ENCODE results near the gene UAP1L1.
"Not testable (repeated sequence)": the region's sequence is repeated elsewhere in the genome, so short reads cannot be mapped to it uniquely, and the experiment has no call there.

The UAP1L1 gene

GRCh38 chr9:137055385-137056364 lies 21.6 kb upstream of the UAP1L1 start:
- no peak for DNase-seq (ENCODE audit: low read depth in 2 of 3, low spot score in 2 of 3)

- no peak for DNase-seq (ENCODE audit: low read depth in 2 of 3, low spot score in 2 of 3)
Measured at GRCh38 chr9:137056739-137057415, 20.4 kb upstream of the UAP1L1 start.

- no peak for DNase-seq (ENCODE audit: low read depth in 2 of 3, low spot score in 2 of 3)
Measured at GRCh38 chr9:137057545-137057944, 19.8 kb upstream of the UAP1L1 start.

- no peak for DNase-seq (ENCODE audit: low read depth in 2 of 3, low spot score in 2 of 3)
Measured at GRCh38 chr9:137058521-137059234, 18.6 kb upstream of the UAP1L1 start.

GRCh38 chr9:137062384-137062783 lies 14.9 kb upstream of the UAP1L1 start:
- no peak for DNase-seq (ENCODE audit: low read depth in 2 of 3, low spot score in 2 of 3)

- DNase-seq (ENCODE audit: low read depth in 2 of 3, low spot score in 2 of 3) = not testable (repeated sequence)
Measured at GRCh38 chr9:137062798-137063197, 14.5 kb upstream of the UAP1L1 start.

- DNase-seq (ENCODE audit: low read depth in 2 of 3, low spot score in 2 of 3) = no peak
Measured at GRCh38 chr9:137063311-137064026, 13.8 kb upstream of the UAP1L1 start.

DNA sequence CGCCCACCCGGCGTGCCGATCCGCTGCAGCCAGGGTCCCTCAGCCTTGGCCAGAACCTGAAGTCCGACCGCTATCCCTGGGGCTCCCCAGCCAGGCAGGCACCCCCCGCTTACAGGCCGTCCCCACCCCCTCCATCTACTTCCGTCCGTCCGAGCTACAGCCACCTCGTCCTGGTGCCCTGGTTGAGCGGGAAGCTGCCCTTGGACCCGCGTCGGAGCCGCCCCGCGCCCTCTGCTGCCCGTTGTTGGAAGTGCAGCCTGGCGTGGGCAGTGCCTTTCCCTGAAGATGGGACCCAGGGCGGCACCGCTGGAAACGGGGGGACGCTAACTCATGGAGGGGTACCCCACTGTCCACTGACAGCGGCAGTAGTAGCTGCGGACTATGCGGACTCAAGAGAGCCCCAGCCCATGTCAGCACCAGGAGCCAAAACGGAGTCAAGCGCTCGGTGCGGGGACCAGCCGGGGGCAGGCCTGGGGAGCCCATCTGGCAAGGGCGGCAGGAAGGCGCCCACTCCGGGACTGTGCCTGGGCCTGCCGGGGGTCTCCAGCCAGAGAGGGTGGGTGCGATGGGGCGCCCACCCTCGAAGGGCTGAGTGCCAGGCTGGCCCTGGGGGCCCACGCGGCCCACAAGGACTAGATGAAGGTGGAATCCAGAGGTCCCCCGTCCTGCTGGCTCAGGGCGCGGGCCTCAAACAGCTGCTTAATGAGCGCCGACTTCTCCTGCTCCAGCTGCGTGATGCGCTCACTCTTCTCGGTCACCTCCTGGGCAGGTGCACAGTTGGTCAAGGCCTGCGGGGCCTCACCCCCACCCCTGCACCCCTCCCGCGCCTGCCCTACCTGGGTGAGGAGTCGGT lies 13.1 kb upstream of the UAP1L1 start:
- peak in 1 of 3 experiments; percentile 65 for DNase-seq (ENCODE audit: low read depth in 2 of 3, low spot score in 2 of 3)

DNA sequence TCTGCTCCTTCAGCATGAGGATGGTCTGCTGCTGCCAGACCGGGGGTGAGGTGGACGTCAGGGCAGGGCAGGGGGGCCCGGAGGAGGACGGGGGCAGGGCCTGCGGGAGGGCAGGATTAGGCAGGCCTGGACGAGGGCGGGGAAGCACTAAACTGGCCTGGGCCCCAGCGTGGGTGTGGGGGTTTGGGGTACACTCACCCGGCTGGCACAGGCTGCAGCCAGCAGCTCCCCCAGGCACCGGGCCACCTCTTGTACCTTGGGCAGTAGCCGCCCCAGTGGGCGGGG lies 12.5 kb upstream of the UAP1L1 start:
- DNase-seq (ENCODE audit: low read depth in 2 of 3, low spot score in 2 of 3) = no peak

DNA sequence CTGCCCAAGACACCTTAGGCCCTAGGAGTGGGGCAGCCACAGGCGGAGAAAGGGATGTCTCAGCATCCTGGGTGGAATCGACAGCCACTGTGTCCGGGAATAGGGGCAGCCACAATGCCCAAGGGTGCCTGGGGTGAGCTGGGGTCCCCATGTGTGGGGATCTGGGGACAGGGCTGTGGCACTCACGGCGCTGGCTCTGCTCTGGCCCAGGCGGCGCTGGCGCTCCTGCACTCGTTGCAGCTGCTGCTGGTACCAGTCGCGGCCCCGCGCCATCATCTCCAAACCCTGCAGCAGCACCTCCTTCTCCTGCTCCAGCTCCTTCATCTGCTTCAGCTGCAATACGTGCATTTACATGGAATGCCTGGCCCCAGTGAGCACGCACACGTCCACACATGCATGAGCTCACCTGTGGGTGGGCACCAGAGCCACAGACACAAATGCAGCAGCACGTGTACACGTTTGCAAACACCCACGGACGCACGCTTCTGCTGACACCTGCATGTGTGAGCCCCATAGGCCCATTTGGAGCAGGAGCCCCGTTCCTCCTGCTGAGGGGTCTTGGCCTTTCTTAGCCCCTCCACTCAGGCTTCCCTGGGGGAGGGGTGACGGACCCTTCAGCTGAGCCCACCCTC lies 11.9 kb upstream of the UAP1L1 start:
- DNase-seq (ENCODE audit: low read depth in 2 of 3, low spot score in 2 of 3) = no peak

- no peak for DNase-seq (ENCODE audit: low read depth in 2 of 3, low spot score in 2 of 3)
Measured at GRCh38 chr9:137066096-137066861, 11.0 kb upstream of the UAP1L1 start.

GRCh38 chr9:137067860-137068538 lies 9.3 kb upstream of the UAP1L1 start:
- DNase-seq (ENCODE audit: low read depth in 2 of 3, low spot score in 2 of 3) = peak in 1 of 3 experiments; percentile 67

- no peak for DNase-seq (ENCODE audit: low read depth in 2 of 3, low spot score in 2 of 3)
Measured at GRCh38 chr9:137068539-137069507, 8.5 kb upstream of the UAP1L1 start.

DNA sequence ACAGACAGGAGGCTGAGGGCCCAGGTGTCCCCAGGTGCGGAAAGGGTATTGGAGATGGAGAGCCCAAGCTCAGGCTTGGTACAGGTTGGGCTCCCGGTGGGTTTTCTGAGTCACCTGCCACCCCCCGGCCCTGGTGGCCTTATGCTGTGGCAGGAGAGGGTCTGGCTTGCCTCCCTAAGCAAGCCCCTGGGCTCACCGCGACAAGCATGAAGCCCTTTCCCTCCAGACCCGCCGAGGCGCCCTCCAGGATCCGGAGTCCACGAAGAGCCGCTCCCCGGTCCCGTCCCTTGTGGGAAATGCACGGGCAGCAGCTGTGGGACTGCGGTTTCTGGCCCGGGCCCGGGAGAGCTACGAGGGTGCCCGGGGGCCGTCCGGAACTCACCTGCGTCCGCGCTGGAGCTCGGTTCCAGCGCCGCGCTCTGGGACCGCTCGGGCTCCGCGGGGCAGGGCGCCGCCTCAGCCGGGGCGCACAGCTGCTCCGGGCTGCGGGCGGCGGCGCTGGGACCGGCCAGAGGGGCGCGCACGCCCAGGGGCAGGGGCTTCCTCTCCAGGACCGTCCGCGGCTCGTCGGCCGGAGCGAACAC lies 7.7 kb upstream of the UAP1L1 start:
- DNase-seq (ENCODE audit: low read depth in 2 of 3, low spot score in 2 of 3) = no peak

DNA sequence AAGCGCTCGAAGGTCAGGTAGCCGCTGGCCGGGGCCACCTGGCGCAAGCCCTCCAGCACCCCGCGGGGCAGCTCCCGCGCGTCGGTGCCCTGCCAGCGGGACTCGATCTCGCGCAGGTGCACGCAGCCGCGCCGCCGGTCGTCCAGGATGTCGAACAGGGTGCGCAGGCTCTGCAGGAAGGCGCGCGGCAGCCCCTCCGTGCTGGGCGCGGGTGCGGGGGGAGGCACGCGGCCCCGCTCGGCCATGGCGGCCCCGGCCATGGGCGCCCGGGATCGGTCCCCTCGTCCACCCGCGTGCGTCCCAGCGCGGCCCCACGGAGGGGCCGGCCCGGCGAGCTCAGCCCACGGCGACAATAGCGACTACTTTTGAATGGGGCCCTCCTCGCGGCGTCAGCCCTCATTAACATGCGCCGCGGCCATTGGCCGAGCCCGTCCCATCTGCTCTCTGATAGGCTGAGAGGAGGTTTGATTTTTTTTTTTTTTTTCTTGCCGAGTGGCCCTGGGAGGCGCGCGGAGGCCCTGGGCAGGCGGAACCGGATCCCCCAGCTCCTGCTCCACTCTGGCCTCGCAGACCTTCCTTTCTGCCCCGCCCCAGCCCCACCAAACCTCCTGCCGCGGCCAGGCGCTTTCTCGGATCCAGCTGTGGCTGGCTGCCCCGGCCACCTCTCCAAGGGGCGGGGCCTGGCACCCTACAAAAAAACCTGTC lies 7.0 kb upstream of the UAP1L1 start, which contains the start of gene SAPCD2:
Gene SAPCD2 (minus strand): TSS at position 357 of the 705 bp plus-strand sequence. CDS start 97 bp downstream, at position 260.
- DNase-seq (ENCODE audit: low read depth in 2 of 3, low spot score in 2 of 3) = peak in 2 of 3 experiments; percentile 55 to 69

GRCh38 chr9:137070906-137071275 lies 6.4 kb upstream of the UAP1L1 start:
- no peak for DNase-seq (ENCODE audit: low read depth in 2 of 3, low spot score in 2 of 3)

Measured in activated CD8-positive, alpha-beta memory T cell treated with anti-CD3 and anti-CD28 coated beads for 48 hours (primary cell).